HFF-Myc (cell line): ENCODE data around the gene KMT5B.

Source experiments
- DNase-seq: peaks from one replicate; pipeline ENCODE4 v3.0.0-alpha.2; 2011; ENCODE audit warnings: low read depth; ENCODE audit errors: extremely low read depth
- H3K4me3 ChIP-seq: replicated peaks from 2 replicates; pipeline ENCODE4 v1.5.1; 2011; ENCODE audit warnings: low read depth, mild to moderate bottlenecking, control low read depth, low read length
- CTCF ChIP-seq: IDR thresholded peaks from 2 replicates; pipeline ENCODE4 v1.5.1; 2012; ENCODE audit warnings: mild to moderate bottlenecking, low read depth, low read length, control low read depth; ENCODE audit errors: missing control alignments

KMT5B gene

GRCh38 chr11:68167474-68167873 lies 45.6 kb downstream of the KMT5B start:
- no peak for TF ChIP-seq CTCF
- no peak for DNase-seq
- H3K4me3 ChIP-seq: no peak overlapping the region

DNA sequence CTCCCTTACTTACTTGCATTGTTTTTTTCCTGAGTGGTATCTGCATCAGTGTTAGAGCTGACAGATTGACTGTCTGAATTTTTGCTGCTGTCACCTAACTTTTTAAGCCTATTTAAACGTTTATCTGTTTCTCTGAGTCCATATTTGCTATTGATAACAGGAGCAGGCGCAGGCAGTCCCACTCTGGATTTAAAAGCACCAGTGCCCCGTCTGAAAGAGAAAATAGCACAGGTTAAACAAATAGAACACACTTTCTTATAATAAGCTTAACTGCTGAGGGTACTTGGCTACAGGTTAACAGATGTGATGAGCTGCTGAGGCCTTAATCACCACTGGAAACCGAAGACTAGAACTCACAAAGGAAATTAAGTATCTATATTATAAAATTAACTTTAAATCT lies 46.1 kb downstream of the KMT5B start:
- no peak for DNase-seq
- no peak for TF ChIP-seq CTCF

DNA sequence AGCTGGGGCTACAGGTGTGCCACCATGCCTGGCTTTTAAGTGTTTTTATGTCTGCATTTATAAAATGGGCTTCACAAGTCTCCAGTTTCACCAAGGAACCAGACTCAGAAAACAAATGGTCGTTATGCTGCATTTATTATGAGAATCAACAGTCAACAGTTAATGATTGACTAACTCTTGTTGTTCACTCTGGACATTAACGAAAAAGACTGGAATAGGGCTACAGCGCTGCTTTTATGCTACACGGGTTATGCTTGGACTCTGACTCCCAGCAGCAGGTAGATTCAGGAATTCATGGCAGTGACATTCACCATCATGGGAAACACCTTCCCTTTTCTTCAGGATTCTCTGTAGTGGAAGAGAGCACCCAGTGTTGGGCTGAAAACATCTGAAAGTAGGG lies 47.5 kb downstream of the KMT5B start:
- H3K4me3 ChIP-seq: no peak overlapping the region
- no peak for DNase-seq
- TF ChIP-seq CTCF: no peak

More for the DNA sequence above, 46.1 kb downstream of the KMT5B start:
- no peak overlapping the region for H3K4me3 ChIP-seq

GRCh38 chr11:68164437-68164836 lies 48.7 kb downstream of the KMT5B start:
- no peak for DNase-seq
- H3K4me3 ChIP-seq: no peak overlapping the region
- TF ChIP-seq CTCF: no peak

DNA sequence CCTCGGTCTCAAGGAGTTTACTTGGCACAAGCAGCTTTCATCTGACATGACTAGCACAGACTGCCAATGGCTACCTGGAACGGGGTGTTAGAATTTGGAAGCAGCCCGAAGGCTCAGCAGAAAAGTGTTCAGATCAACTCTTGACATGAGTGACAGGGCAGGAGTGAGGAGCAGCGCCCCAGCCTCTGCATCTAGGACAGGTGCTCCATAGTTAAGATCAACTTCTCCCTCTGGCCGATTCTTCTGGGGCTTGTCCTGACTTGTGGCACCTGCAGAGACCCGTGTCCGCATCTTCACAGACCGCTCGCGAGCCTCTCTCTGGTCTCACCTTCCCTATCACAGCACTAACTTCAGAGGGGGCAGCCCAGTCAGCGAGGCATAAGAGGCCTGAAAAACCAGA lies 49.4 kb downstream of the KMT5B start:
- no peak for DNase-seq
- H3K4me3 ChIP-seq: no peak overlapping the region
- no peak for TF ChIP-seq CTCF

DNA sequence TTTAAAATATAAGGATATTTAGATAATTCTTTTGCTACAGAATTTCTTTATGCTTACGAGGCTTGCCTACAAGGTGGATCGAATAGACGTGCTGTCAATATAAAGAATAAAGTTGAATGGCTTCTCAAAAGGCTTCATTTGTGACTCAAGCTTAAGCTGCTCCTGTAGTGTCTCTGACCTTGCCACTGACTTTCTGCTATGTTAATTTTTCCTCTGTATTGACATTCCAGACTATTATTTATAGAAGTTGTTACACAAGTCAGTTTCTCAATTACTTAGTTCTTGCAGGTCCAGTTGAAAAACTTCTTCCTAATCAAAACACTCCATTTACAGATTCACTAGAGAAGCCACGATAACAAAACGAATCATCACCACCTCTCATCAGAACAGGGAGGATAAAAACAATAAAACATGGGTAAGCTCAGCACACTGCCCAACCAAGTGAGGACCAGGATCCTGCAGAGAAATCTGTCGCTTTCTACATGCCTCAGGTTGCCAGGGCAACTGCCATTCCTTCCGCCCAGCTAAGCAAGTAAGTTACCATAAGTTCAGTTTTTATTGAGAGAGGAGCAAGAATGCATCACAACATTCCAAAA lies 52.9 kb downstream of the KMT5B start:
- no peak for TF ChIP-seq CTCF
- H3K4me3 ChIP-seq: no peak overlapping the region
- no peak for DNase-seq

DNA sequence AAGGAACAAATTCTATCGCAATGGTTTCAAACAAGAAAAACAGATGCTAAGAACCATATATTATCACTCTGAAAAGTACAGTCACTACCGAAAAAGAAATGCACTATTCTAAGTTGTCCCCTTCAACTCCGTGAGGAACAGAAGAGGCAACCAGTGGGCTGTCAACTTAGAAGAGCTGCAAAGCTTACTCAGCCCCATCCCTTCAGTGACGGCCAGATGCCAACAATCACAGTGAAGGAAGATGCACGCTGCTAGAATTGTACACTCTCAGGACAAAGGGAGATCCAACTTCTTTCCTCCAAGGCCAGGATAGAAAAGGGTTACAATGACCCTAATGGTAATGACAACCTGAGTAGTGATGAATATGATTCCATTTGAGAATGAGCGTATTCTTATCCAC lies 53.4 kb downstream of the KMT5B start:
- DNase-seq: no peak
- H3K4me3 ChIP-seq: no peak overlapping the region
- TF ChIP-seq CTCF: no peak
